Stimulated activated naive CD4-positive, alpha-beta T cell (primary cell): ENCODE data around the gene HTR3D.
"Not testable (repeated sequence)": the region's sequence is repeated elsewhere in the genome, so short reads cannot be mapped to it uniquely, and the experiment has no call there.

Source experiments
- DNase-seq, 6 experiments: peaks; one replicate each; lab custom pipeline; 2025; lab: John Stamatoyannopoulos, UW

HTR3D gene

GRCh38 chr3:184068344-184068743, 36.8 kb downstream of the HTR3D start:
- DNase-seq = no peak

GRCh38 chr3:184071142-184071541, 39.6 kb downstream of the HTR3D start:
- not testable (repeated sequence) for DNase-seq

- DNase-seq = no peak
These were observed 42.1 kb downstream of the HTR3D start for GRCh38 chr3:184073621-184074020.

- DNase-seq = no peak
These were observed 44.4 kb downstream of the HTR3D start for GRCh38 chr3:184075901-184076300.

- DNase-seq = no peak
These were observed 46.3 kb downstream of the HTR3D start for GRCh38 chr3:184077881-184078280.

GRCh38 chr3:184078851-184079250, 47.3 kb downstream of the HTR3D start:
- DNase-seq = no peak

GRCh38 chr3:184081116-184081830, 49.7 kb downstream of the HTR3D start:
- no peak for DNase-seq

- DNase-seq = no peak
These were observed 50.5 kb downstream of the HTR3D start for GRCh38 chr3:184082034-184082433.

GRCh38 chr3:184082465-184082864, 50.9 kb downstream of the HTR3D start:
- DNase-seq = no peak

- no peak for DNase-seq
These were observed 53.9 kb downstream of the HTR3D start for GRCh38 chr3:184085389-184085852.
